Ramos (cell line): ENCODE data around the gene SLC17A9.
"Not testable (repeated sequence)": the region's sequence is repeated elsewhere in the genome, so short reads cannot be mapped to it uniquely, and the experiment has no call there.

Experiments used
- in situ Hi-C: fragments of 300-500 bp; cut with MboI; formaldehyde crosslinking; loops from one replicate; pipeline ENCODE4 v1.14.3; 2022; ENCODE audit warnings: low sequenced_read_pairs; ENCODE audit not compliant: unreplicated experiment

SLC17A9 gene

GRCh38 chr20:62953839-62954703, 1.6 kb downstream of the SLC17A9 start:
- in situ Hi-C loops, result no loop called here

GRCh38 chr20:62955519-62956386, 3.2 kb downstream of the SLC17A9 start:
- in situ Hi-C loops, result no loop called here

GRCh38 chr20:62956387-62957135, 4.1 kb downstream of the SLC17A9 start:
- in situ Hi-C loops, result no loop called here

GRCh38 chr20:62957136-62958117, 4.9 kb downstream of the SLC17A9 start:
- in situ Hi-C loops, result no loop called here

GRCh38 chr20:62958388-62959100, 6.0 kb downstream of the SLC17A9 start:
- in situ Hi-C loops, result no loop called here

GRCh38 chr20:62959101-62959971, 6.8 kb downstream of the SLC17A9 start:
- in situ Hi-C loops, result no loop called here

- in situ Hi-C loops, result no loop called here
Observed at GRCh38 chr20:62959998-62960436, 7.5 kb downstream of the SLC17A9 start.

GRCh38 chr20:62960446-62961309, 8.2 kb downstream of the SLC17A9 start:
- in situ Hi-C loops, result not testable (repeated sequence)

- in situ Hi-C loops, result no loop called here
Observed at GRCh38 chr20:62961310-62961783, 8.8 kb downstream of the SLC17A9 start.

- in situ Hi-C loops, result no loop called here
Observed at GRCh38 chr20:62961799-62962198, 9.3 kb downstream of the SLC17A9 start.

- in situ Hi-C loops, result no loop called here
Observed at GRCh38 chr20:62962221-62962879, 9.8 kb downstream of the SLC17A9 start.

- in situ Hi-C loops, result no loop called here
Observed at GRCh38 chr20:62962891-62963613, 10.5 kb downstream of the SLC17A9 start.

GRCh38 chr20:62963614-62964397, 11.3 kb downstream of the SLC17A9 start:
- in situ Hi-C loops, result no loop called here

GRCh38 chr20:62964700-62965099, 12.2 kb downstream of the SLC17A9 start:
- in situ Hi-C loops, result no loop called here

GRCh38 chr20:62965363-62965771, 12.9 kb downstream of the SLC17A9 start:
- in situ Hi-C loops, result no loop called here
